Transverse colon (tissue), 4 donors: ENCODE data around the gene RBM47. TPM values are rescaled to one million over a fixed set of nuclear protein-coding genes. Genes with fewer than 3 reads are reported as not detected.

Experiments used
- DNase-seq: peaks from one replicate; pipeline ENCODE4 v3.0.0-alpha.2; 2019
- H3K27ac ChIP-seq, 4 donors: fragments of 200-600 bp; sonication (generic); 2 replicates each; pipeline ENCODE4 v1.5.1; 2016 to 2018; ENCODE audit warnings: inconsistent platforms in 4 of 4
- H3K27me3 ChIP-seq: fragments of 200-600 bp; sonication (generic); 2 replicates; pipeline ENCODE4 v1.5.1; 2017; ENCODE audit warnings: inconsistent platforms
- H3K36me3 ChIP-seq, 4 donors: fragments of 200-600 bp; sonication (generic); 2 replicates each; pipeline ENCODE4 v1.5.1; 2017 to 2019; ENCODE audit warnings: inconsistent platforms in 4 of 4
- H3K4me1 ChIP-seq, 4 donors: fragments of 200-600 bp; sonication (generic); 2 replicates each; pipeline ENCODE4 v1.5.1; 2017 to 2020; ENCODE audit warnings: inconsistent platforms in 4 of 4
- H3K4me3 ChIP-seq, 4 donors: fragments of 200-600 bp; sonication (generic); 1 replicate in 1 of 4; 2 replicates in 3 of 4; pipeline versions ENCODE4 v1.5.1 to v1.6.1; 2017 to 2019; ENCODE audit warnings: inconsistent platforms in 4 of 4
- H3K9me3 ChIP-seq, 2 donors: fragments of 200-600 bp; sonication (generic); 2 replicates each; pipeline ENCODE4 v1.5.1; 2017 to 2019; ENCODE audit warnings: inconsistent platforms in 2 of 2
- CTCF ChIP-seq, 5 experiments: fragments of 200-600 bp in 3 of 5; fragments of 450-650 bp in 2 of 5; sonication (generic) in 3 of 5; IDR thresholded peaks; 1 replicate in 2 of 5; 2 replicates in 3 of 5; pipeline ENCODE4 v1.5.1; 2016 to 2017; ENCODE audit warnings: antibody characterized with exemption in 5 of 5, inconsistent platforms in 3 of 5, mild to moderate bottlenecking in 2 of 5, moderate library complexity in 1 of 5
- EP300 ChIP-seq: sonication (generic); formaldehyde crosslinking; IDR thresholded peaks from one replicate; pipeline ENCODE4 v1.6.1; 2017; ENCODE audit warnings: antibody characterized with exemption, low read depth
- POLR2A ChIP-seq: fragments of 450-650 bp; IDR thresholded peaks from one replicate; pipeline ENCODE4 v1.6.1; 2016; ENCODE audit warnings: antibody characterized with exemption, mild to moderate bottlenecking, moderate library complexity
- POLR2AphosphoS5 ChIP-seq, 3 donors: sonication (generic); formaldehyde crosslinking; IDR thresholded peaks; one replicate each; pipeline ENCODE4 v1.6.1; 2016; ENCODE audit warnings: antibody characterized with exemption in 3 of 3
- WGBS, 2 donors: methylation state at CpG; one replicate each; pipeline ENCODE4 v1.1.5; 2018; ENCODE audit warnings: low coverage in 1 of 2; 5-methylcytosine and 5-hydroxymethylcytosine counted together
- in situ Hi-C, 4 donors: fragments of 200-750 bp; cut with MboI; loops; one replicate each; pipeline versions ENCODE4 v1.15.0 to v1.15.1; 2017; ENCODE audit warnings: low sequenced_read_pairs in 3 of 4, low pct_ligation_motif_present in 1 of 4, low pct_unique_long_range_greater_than_20kb in 1 of 4
- intact Hi-C: fragments of 100-400 bp; cut with DNase I; formaldehyde crosslinking; loops from one replicate; pipeline ENCODE4 v1.15.1; 2023; ENCODE audit warnings: low total_unique reads
- total RNA-seq, 4 donors: library from RNA; depleted of rRNA; stranded (reverse); fragments of >200 nt; gene quantifications; one replicate each; pipeline ENCODE4 v1.1.0, GENCODE V29; 2016

Gene RBM47
- total RNA-seq, 4 donors from 2014 or later, result 273 to 667 (median 572) TPM

GRCh38 chr4:40596522-40596921 lies 33.1 kb downstream of the RBM47 start:
- in situ Hi-C loops, result no loop called here
- WGBS, 2 donors, result 79 to 81% methylated on average over 4 of the region's 4 CpGs

GRCh38 chr4:40595981-40596380 lies 33.7 kb downstream of the RBM47 start:
- Histone ChIP-seq H3K4me1 (no peaks in the 10 kb centered on the region), H3K27me3 (no peaks in the 10 kb centered on the region), H3K4me3 (no peak overlapping the region), H3K27ac (no peak overlapping the region), H3K9me3 (no peaks in the 10 kb centered on the region), H3K36me3 (no peaks in the 10 kb centered on the region)
- 81 to 88% methylated on average over 3 to 5 of the region's 5 CpGs for WGBS, 2 donors
- no peak for DNase-seq
- no peak for TF ChIP-seq EP300
- no peak for TF ChIP-seq POLR2A
- TF ChIP-seq POLR2AphosphoS5 (IDR thresholded peaks at IDR 0.05), result no peak
- TF ChIP-seq CTCF (IDR thresholded peaks at IDR 0.05), result no peak
- intact Hi-C loops, result no loop called here
- in situ Hi-C loops, result no loop called here

More at GRCh38 chr4:40596522-40596921, 33.1 kb downstream of the RBM47 start:
- no peak for TF ChIP-seq CTCF (IDR thresholded peaks at IDR 0.05)
- intact Hi-C loops, result no loop called here
- no peaks in the 10 kb centered on the region for H3K36me3 ChIP-seq
- H3K9me3 ChIP-seq, result no peaks in the 10 kb centered on the region
- H3K27me3 ChIP-seq, result no peaks in the 10 kb centered on the region
- no peak for DNase-seq
- no peaks in the 10 kb centered on the region for H3K4me1 ChIP-seq
- no peak overlapping the region for H3K4me3 ChIP-seq
- H3K27ac ChIP-seq, result no peak overlapping the region

GRCh38 chr4:40594261-40595178 lies 35.1 kb downstream of the RBM47 start:
- no peaks in the 10 kb centered on the region for H3K4me1 ChIP-seq
- intact Hi-C loops (no loop called here), in situ Hi-C loops (no loop called here)
- no peak for DNase-seq
- no peaks in the 10 kb centered on the region for H3K27me3 ChIP-seq
- no peaks in the 10 kb centered on the region for H3K9me3 ChIP-seq
- H3K4me3 ChIP-seq, result no peak overlapping the region
- H3K36me3 ChIP-seq, result no peaks in the 10 kb centered on the region
- TF ChIP-seq POLR2AphosphoS5 (IDR thresholded peaks at IDR 0.05) (no peak), POLR2A (no peak), CTCF (IDR thresholded peaks at IDR 0.05) (no peak), EP300 (no peak)
- WGBS, 2 donors, result 58 to 73% methylated on average over 12 to 14 of the region's 14 CpGs
- no peak overlapping the region for H3K27ac ChIP-seq

- TF ChIP-seq EP300, result no peak
- no peak for TF ChIP-seq POLR2A
- TF ChIP-seq CTCF (IDR thresholded peaks at IDR 0.05), result no peak
- TF ChIP-seq POLR2AphosphoS5 (IDR thresholded peaks at IDR 0.05), result no peak
- WGBS, 2 donors, result 90 to 100% methylated on average over 3 of the region's 3 CpGs
- Histone ChIP-seq H3K27ac (no peak overlapping the region), H3K27me3 (no peaks in the 10 kb centered on the region), H3K9me3 (no peaks in the 10 kb centered on the region), H3K4me1 (peaks cover 0 to 5% (median 0%) of the 10 kb centered on the region in 4 donors), H3K4me3 (no peak overlapping the region), H3K36me3 (no peaks in the 10 kb centered on the region)
- no peak for DNase-seq
- in situ Hi-C loops (no loop called here), intact Hi-C loops (no loop called here)
These were observed 37.6 kb downstream of the RBM47 start for GRCh38 chr4:40592034-40592433.
